GM12878 (cell line): ENCODE measurements around the gene THSD4. TPM values are rescaled to one million over a fixed set of nuclear protein-coding genes. Genes with fewer than 3 reads are reported as not detected.

ENCODE experiments used
- ATAC-seq: fragments of 200-7000 bp; cut with Tn5 transposase; 3 replicates; pipeline ENCODE4 v1.9.1; 2020; ENCODE audit warnings: mild to moderate bottlenecking, moderate library complexity
- BruUV-seq: library from RNA; stranded (reverse); fragments of 400-500 nt; replicated peaks from 2 replicates; lab custom pipeline; 2021; lab: Mats Ljungman, UMichigan
- CTCF ChIA-PET: fragments of 300-600 bp; sonication (Branson Sonifier 250); formaldehyde crosslinking; extraction: SDS; loops from one replicate; lab custom pipeline; 2021; ENCODE audit warnings: inconsistent platforms; lab: Yijun Ruan, JAX
- POLR2A ChIA-PET: fragments of 350-600 bp; formaldehyde crosslinking; extraction: SDS; loops from one replicate; lab custom pipeline; 2021; ENCODE audit warnings: inconsistent platforms; lab: Charles Lee
- RAD21 ChIA-PET: fragments of 300-600 bp; sonication (Branson Sonifier 250); formaldehyde crosslinking; loops from one replicate; lab custom pipeline; 2023; ENCODE audit warnings: antibody characterized with exemption; ENCODE audit not compliant: unreplicated experiment; lab: Charles Lee
- SMC1A ChIA-PET: fragments of 300-600 bp; sonication (Branson Sonifier 250); formaldehyde crosslinking; loops from one replicate; lab custom pipeline; 2023; ENCODE audit not compliant: unreplicated experiment, uncharacterized antibody; lab: Charles Lee
- DNase-seq: peaks from one replicate; pipeline ENCODE4 v3.0.0-alpha.2; 2011; ENCODE audit warnings: low read depth, low spot score
- FAIRE-seq: peaks from 3 replicates; lab custom pipeline; 2011; peaks lifted over from hg19 to GRCh38; lab: Jason Lieb, UNC
- H2AFZ ChIP-seq: 2 replicates; pipeline ENCODE4 v1.6.0; 2011; ENCODE audit warnings: low read depth, low read length, control low read depth; ENCODE audit not compliant: control insufficient read depth
- H3K27ac ChIP-seq: 2 replicates; pipeline ENCODE4 v1.5.1; 2011; ENCODE audit warnings: control low read depth; ENCODE audit not compliant: control insufficient read depth, insufficient read depth
- H3K27me3 ChIP-seq, 2 experiments: replicated peaks in 1 of 2; 2 replicates each; pipeline versions ENCODE4 v1.6.0 to v1.6.1; 2011; ENCODE audit warnings: low read length in 1 of 2; ENCODE audit not compliant: control insufficient read depth in 2 of 2, insufficient read depth in 2 of 2
- H3K36me3 ChIP-seq, 2 experiments: 2 replicates each; pipeline ENCODE4 v1.5.1; 2011; ENCODE audit warnings: low read length in 1 of 2; ENCODE audit not compliant: control insufficient read depth in 2 of 2, insufficient read depth in 2 of 2
- H3K4me1 ChIP-seq: 2 replicates; pipeline ENCODE4 v1.6.1; 2011; ENCODE audit warnings: mild to moderate bottlenecking, low read length, moderate library complexity, mixed read lengths; ENCODE audit not compliant: control insufficient read depth, insufficient read depth
- H3K4me2 ChIP-seq: 2 replicates; pipeline ENCODE4 v1.6.0; 2011; ENCODE audit warnings: control low read depth; ENCODE audit not compliant: control insufficient read depth, insufficient read depth
- H3K4me3 ChIP-seq: fragments of 200-600 bp; sonication (generic); 2 replicates; pipeline ENCODE4 v1.5.1; 2016
- H3K79me2 ChIP-seq: 2 replicates; pipeline ENCODE4 v1.6.0; 2011; ENCODE audit warnings: low read length; ENCODE audit not compliant: control insufficient read depth, insufficient read depth
- H3K9ac ChIP-seq: 2 replicates; pipeline ENCODE4 v1.8.0; 2011; ENCODE audit warnings: low read length, control low read depth, mixed read lengths; ENCODE audit not compliant: control insufficient read depth, insufficient read depth
- H3K9me3 ChIP-seq: replicated peaks from 3 replicates; pipeline ENCODE4 v1.5.1; 2011; ENCODE audit warnings: mild to moderate bottlenecking, low read length; ENCODE audit not compliant: control insufficient read depth, insufficient read depth
- H4K20me1 ChIP-seq: 2 replicates; pipeline ENCODE4 v1.6.0; 2011; ENCODE audit not compliant: control insufficient read depth, insufficient read depth
- CBFB ChIP-seq: IDR thresholded peaks from 2 replicates; pipeline ENCODE4 v1.6.1; 2016; ENCODE audit warnings: antibody characterized with exemption, low read depth
- FOS ChIP-seq: IDR thresholded peaks from 3 replicates; pipeline ENCODE4 v1.6.1; 2011; ENCODE audit warnings: borderline replicate concordance; ENCODE audit not compliant: insufficient read length; ENCODE audit errors: extremely low read depth
- FOXK2 ChIP-seq: fragments of 450-650 bp; IDR thresholded peaks from 2 replicates; pipeline ENCODE4 v1.6.1; 2017; ENCODE audit warnings: mild to moderate bottlenecking, moderate library complexity
- NFYA ChIP-seq: IDR thresholded peaks from 2 replicates; pipeline ENCODE4 v1.6.1; 2011; ENCODE audit warnings: low read depth, mild to moderate bottlenecking, low read length, improper control_type of control experiment, borderline replicate concordance
- STAT3 ChIP-seq: IDR thresholded peaks from 2 replicates; pipeline ENCODE4 v1.6.1; 2011; ENCODE audit warnings: low read depth, low read length, improper control_type of control experiment
- SUZ12 ChIP-seq: fragments of 200-600 bp; sonication (generic); IDR thresholded peaks from one replicate; pipeline ENCODE4 v1.6.1; 2018; ENCODE audit warnings: antibody characterized with exemption, mild to moderate bottlenecking; ENCODE audit not compliant: unreplicated experiment
- TARDBP ChIP-seq: IDR thresholded peaks from 2 replicates; pipeline ENCODE4 v1.6.1; 2016; ENCODE audit warnings: borderline replicate concordance
- TCF3 ChIP-seq: IDR thresholded peaks from 2 replicates; pipeline ENCODE4 v1.6.1; 2012; ENCODE audit warnings: low read depth, mild to moderate bottlenecking, low read length, borderline replicate concordance; ENCODE audit not compliant: insufficient read depth
- ZNF687 ChIP-seq: fragments of 450-650 bp; IDR thresholded peaks from 2 replicates; pipeline ENCODE4 v1.6.1; 2017; ENCODE audit warnings: mild to moderate bottlenecking, moderate library complexity
- WGBS: methylation state at CpG from one replicate; pipeline ENCODE4 v1.1.6; 2016; ENCODE audit warnings: low lambda C conversion rate; ENCODE audit not compliant: insufficient replicate concordance, insufficient coverage; ENCODE audit errors: missing lambda C conversion rate; 5-methylcytosine and 5-hydroxymethylcytosine counted together
- in situ Hi-C: fragments of 300-500 bp; cut with MboI; formaldehyde crosslinking; loops from 9 replicates; pipeline ENCODE4 v1.14.3; 2018; ENCODE audit warnings: mixed read lengths
- intact Hi-C: fragments of 100-400 bp; cut with micrococcal nuclease; formaldehyde crosslinking; loops from one replicate; pipeline ENCODE4 v1.14.2; 2022; ENCODE audit not compliant: unreplicated experiment
- polyA plus RNA-seq, 11 experiments: library from polyadenylated mRNA; depleted of rRNA in 4 of 11; unstranded in 6 of 11; stranded (reverse) in 5 of 11; fragments of >200 nt; fragmentation: Nextera tagmentation in 4 of 11; fragmentation: Illumina TruSeq in 1 of 11; extraction: Ambion mirVana in 4 of 11; extraction: Trizol in 1 of 11; gene quantifications; 1 replicate in 1 of 11; 2 replicates in 10 of 11; pipeline versions ENCODE4 v1.2.1 to v1.2.3, GENCODE V29; 2011 to 2016; ENCODE audit warnings: inconsistent platforms in 2 of 11, missing spikeins in 2 of 11, low read depth in 1 of 11
- total RNA-seq, 4 experiments: library from RNA; depleted of rRNA in 3 of 4; stranded (reverse); fragments of >200 nt in 3 of 4; fragmentation: Illumina TruSeq in 1 of 4; extraction: Trizol in 1 of 4; gene quantifications; 2 replicates each; pipeline versions ENCODE4 v1.2.1 to v1.2.3, GENCODE V29; 2013 to 2021
- TF ChIP-seq, protein P1 (sequence below): fragments of 450-650 bp; IDR thresholded peaks from 2 replicates; pipeline ENCODE4 v1.6.1; 2017; ENCODE audit warnings: low read depth, mild to moderate bottlenecking, moderate library complexity
- TF ChIP-seq, protein P2 (sequence below): fragments of 450-650 bp; IDR thresholded peaks from 2 replicates; pipeline ENCODE4 v1.6.1; 2016; ENCODE audit warnings: mild to moderate bottlenecking

The THSD4 gene
- total and polyA plus RNA-seq, 10 of the 15 experiments (the other 5 are each of a cell fraction or from before 2014, with no cell fraction given): 0.04 to 0.13 (median 0.05) TPM; not detected in 7

DNA sequence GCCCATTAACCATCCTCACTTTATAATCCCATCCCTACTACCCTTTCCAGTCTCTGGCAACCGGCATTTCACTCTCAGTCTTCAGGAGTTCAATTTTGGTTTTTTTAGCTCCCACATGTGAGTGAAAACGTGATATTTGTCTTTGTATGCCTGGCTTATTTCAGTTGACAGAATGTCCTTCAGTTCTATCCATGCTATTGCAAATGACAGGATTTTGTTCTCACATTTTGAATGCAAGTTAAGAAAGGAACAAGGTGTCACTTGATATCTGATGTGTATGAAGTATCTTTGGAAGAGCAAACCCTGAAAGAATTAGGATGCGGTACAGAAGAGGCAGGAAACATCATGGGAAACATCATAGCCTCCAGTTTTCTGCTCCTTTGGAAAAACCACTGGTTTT lies 298.1 kb downstream of the THSD4 start (continued):
- TF ChIP-seq, protein P1, sequence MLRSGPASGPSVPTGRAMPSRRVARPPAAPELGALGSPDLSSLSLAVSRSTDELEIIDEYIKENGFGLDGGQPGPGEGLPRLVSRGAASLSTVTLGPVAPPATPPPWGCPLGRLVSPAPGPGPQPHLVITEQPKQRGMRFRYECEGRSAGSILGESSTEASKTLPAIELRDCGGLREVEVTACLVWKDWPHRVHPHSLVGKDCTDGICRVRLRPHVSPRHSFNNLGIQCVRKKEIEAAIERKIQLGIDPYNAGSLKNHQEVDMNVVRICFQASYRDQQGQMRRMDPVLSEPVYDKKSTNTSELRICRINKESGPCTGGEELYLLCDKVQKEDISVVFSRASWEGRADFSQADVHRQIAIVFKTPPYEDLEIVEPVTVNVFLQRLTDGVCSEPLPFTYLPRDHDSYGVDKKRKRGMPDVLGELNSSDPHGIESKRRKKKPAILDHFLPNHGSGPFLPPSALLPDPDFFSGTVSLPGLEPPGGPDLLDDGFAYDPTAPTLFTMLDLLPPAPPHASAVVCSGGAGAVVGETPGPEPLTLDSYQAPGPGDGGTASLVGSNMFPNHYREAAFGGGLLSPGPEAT: no peak

- ATAC-seq (no peak), DNase-seq (no peak), FAIRE-seq (no peak)
- RAD21 ChIA-PET: no interaction called here
- H3K4me3 ChIP-seq: no peak overlapping the region
- 91% methylated on average over 2 of the region's 2 CpGs for whole genome bisulfite sequencing
- no TSS peak for BruUV-seq
- POLR2A ChIA-PET: no interaction called here
- in situ Hi-C loops: no loop called here
- no peaks in the 10 kb centered on the region for H3K9me3 ChIP-seq
- H3K79me2 ChIP-seq: no peaks in the 10 kb centered on the region
- no peaks in the 10 kb centered on the region for H4K20me1 ChIP-seq
- no peak overlapping the region for H3K27ac ChIP-seq
- no peak overlapping the region for H3K4me2 ChIP-seq
- no peaks in the 10 kb centered on the region for H3K4me1 ChIP-seq
- SMC1A ChIA-PET: no interaction called here
- H3K9ac ChIP-seq: no peak overlapping the region
- CTCF ChIA-PET: no interaction called here
- H3K27me3 ChIP-seq: no peaks in the 10 kb centered on the region
- H2AFZ ChIP-seq: no peak overlapping the region
- TF ChIP-seq FOXK2 (no peak), FOS (no peak), ZNF687 (no peak), CBFB (no peak), SUZ12 (no peak), NFYA (no peak), STAT3 (no peak), TCF3 (no peak), TARDBP (no peak)
- TF ChIP-seq, protein P2, sequence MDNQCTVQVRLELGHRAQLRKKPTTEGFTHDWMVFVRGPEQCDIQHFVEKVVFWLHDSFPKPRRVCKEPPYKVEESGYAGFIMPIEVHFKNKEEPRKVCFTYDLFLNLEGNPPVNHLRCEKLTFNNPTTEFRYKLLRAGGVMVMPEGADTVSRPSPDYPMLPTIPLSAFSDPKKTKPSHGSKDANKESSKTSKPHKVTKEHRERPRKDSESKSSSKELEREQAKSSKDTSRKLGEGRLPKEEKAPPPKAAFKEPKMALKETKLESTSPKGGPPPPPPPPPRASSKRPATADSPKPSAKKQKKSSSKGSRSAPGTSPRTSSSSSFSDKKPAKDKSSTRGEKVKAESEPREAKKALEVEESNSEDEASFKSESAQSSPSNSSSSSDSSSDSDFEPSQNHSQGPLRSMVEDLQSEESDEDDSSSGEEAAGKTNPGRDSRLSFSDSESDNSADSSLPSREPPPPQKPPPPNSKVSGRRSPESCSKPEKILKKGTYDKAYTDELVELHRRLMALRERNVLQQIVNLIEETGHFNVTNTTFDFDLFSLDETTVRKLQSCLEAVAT: no peak
- TF ChIP-seq, all 136 proteins: peak for 0
- intact Hi-C loops: no loop called here
- no peaks in the 10 kb centered on the region for H3K36me3 ChIP-seq
Observed at GRCh38 chr15:71414853-71415252, 299.6 kb downstream of the THSD4 start.
